ENCODE data around the gene SESN3.

The SESN3 gene

DNA sequence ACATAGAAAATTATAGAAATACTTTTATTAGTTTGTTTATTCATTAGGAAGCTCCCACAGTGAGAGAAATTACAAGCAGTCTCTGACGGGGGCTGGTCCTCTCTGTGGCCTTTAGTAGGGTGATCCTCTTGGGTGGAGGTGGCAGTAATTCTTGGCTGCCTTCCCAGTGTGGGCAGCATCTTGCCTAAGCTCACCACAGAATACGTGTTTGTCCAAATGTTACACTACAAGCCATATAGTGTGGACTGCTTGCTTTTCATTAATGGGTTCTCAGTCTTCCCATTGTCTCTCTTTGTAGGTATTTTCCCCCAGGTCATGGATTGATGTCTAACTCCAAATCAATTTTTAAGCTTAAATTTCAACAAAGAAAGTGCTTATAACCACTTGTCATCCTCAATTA lies 98.0 kb downstream of the SESN3 start:
- TF ChIP-seq, protein P1, sequence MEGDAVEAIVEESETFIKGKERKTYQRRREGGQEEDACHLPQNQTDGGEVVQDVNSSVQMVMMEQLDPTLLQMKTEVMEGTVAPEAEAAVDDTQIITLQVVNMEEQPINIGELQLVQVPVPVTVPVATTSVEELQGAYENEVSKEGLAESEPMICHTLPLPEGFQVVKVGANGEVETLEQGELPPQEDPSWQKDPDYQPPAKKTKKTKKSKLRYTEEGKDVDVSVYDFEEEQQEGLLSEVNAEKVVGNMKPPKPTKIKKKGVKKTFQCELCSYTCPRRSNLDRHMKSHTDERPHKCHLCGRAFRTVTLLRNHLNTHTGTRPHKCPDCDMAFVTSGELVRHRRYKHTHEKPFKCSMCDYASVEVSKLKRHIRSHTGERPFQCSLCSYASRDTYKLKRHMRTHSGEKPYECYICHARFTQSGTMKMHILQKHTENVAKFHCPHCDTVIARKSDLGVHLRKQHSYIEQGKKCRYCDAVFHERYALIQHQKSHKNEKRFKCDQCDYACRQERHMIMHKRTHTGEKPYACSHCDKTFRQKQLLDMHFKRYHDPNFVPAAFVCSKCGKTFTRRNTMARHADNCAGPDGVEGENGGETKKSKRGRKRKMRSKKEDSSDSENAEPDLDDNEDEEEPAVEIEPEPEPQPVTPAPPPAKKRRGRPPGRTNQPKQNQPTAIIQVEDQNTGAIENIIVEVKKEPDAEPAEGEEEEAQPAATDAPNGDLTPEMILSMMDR (IDR thresholded peaks at IDR 0.05; ENCODE audit: control insufficient read depth, insufficient read depth, low read depth, low read length, missing control alignments): no peak
- DNase-seq (ENCODE audit: low read depth): no peak
- no peak overlapping the region for H3K4me3 ChIP-seq (ENCODE audit: control insufficient read depth, low read depth, low read length)

DNA sequence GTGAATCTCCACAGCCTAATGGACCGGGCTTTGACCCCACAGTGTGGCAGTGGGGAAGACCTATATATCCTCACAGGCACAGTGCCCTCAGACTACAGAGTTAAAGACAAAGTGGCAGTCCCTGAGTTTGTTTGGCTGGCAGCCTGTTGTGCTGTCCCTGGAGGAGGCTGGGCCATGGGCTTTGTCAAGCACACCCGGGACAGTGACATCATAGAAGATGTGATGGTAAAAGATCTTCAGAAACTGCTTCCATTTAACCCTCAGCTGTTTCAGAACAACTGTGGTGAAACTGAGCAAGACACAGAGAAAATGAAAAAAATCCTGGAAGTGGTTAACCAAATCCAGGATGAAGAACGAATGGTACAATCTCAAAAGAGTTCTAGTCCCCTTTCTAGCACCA lies 102.4 kb downstream of the SESN3 start:
- no peak for DNase-seq (ENCODE audit: low read depth)
- no peak overlapping the region for H3K4me3 ChIP-seq (ENCODE audit: control insufficient read depth, low read depth, low read length)
- TF ChIP-seq, protein P1 (IDR thresholded peaks at IDR 0.05; ENCODE audit: control insufficient read depth, insufficient read depth, low read depth, low read length, missing control alignments): no peak

DNA sequence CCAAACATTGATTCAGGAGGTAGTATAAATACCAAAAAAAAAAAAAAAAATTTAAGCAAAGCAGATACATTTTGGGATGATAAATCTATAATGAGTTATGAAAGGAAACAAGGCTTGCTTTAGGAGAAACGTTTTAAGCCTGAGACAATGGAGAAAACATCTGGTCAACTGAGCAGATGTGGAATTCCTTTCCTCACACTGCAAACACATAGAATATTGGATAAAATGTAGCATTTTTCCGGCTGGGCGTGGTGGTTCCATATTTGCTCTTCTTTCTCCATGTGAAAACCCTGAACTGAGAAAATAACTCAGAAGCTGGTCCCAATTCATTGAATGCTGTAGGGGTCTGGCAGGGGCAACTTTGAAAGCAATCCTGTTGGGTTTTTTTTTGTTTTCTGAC lies 107.4 kb downstream of the SESN3 start:
- H3K4me3 ChIP-seq (ENCODE audit: control insufficient read depth, low read depth, low read length): no peak overlapping the region
- DNase-seq (ENCODE audit: low read depth): no peak
- TF ChIP-seq, protein P1 (IDR thresholded peaks at IDR 0.05; ENCODE audit: control insufficient read depth, insufficient read depth, low read depth, low read length, missing control alignments): no peak

DNA sequence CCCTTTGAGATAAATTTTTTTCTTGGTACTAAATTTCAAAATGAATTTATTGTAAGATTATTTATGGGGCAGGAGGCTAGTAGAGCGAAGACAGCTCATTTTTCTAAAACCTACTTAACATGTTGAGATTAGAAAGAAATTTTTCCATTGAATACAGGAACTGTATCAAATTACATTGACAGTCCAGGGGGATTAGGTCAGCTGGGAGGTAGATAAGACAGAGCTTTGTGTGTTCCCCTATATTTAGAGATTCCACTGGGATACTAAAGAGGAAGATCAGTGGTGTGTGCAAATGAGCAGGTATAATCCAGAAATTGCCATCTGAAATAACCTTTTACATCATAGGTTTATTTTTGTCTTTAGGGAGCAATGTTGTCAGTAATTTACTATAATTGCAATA lies 109.3 kb downstream of the SESN3 start:
- H3K4me3 ChIP-seq (ENCODE audit: control insufficient read depth, low read depth, low read length): no peak overlapping the region
- DNase-seq (ENCODE audit: low read depth): no peak
- TF ChIP-seq, protein P1 (IDR thresholded peaks at IDR 0.05; ENCODE audit: control insufficient read depth, insufficient read depth, low read depth, low read length, missing control alignments): no peak

DNA sequence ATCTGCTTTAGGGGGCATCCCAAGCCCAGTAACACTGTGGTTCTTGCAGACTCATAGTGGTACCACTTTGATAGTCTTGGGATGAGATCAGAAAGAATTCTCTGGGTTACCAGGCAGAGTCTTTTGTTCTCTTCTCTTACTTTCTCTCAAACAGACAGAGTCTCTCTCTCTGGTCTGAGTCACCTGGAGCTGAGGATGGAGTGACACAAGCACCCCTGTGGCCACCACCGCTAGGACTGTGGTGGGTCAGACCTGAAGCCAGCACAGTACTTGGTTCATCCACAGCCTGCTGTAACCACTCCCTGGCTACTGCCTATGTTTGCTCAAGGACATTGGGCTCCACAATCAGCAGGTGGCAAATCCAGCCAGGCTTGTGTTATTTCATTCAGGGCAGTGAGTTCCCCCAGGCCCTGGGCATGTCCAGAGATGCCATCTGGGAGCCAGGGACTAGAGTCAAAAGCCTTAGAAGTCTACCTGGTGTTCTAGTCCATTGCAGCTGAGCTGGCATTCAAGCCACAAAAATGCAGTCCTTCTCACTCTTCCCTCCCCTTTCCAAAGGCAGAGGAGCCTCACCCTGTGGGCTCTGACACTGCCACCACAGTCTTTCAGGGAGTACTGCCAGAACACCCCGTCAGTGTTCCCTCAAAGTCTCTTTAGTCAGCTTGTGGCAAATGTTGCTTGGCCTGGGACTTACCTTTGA lies 111.5 kb downstream of the SESN3 start:
- H3K4me3 ChIP-seq (ENCODE audit: control insufficient read depth, low read depth, low read length): no peak overlapping the region
- no peak for DNase-seq (ENCODE audit: low read depth)

DNA sequence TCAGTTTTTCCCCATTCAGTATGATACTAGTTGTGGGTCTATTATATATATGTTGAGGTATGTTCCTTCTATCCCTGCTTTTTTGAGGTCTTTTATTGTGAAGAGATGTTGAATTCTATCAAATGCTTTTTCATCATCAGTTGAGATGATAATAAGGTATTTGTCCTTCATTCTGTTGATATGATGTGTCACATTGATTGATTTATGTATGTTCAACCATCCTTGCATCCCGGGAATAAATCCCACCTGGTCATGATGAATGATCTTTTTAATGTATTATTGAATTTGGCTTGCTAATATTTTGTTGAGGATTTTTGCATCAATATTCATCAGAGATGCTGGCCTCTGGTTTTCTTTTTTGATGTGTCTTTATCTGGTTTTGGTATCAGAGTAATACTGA lies 115.4 kb downstream of the SESN3 start:
- TF ChIP-seq, protein P1 (IDR thresholded peaks at IDR 0.05; ENCODE audit: control insufficient read depth, insufficient read depth, low read depth, low read length, missing control alignments): no peak
- no peak for DNase-seq (ENCODE audit: low read depth)
- H3K4me3 ChIP-seq (ENCODE audit: control insufficient read depth, low read depth, low read length): no peak overlapping the region

More for the DNA sequence above, 111.5 kb downstream of the SESN3 start:
- TF ChIP-seq, protein P1 (IDR thresholded peaks at IDR 0.05; ENCODE audit: control insufficient read depth, insufficient read depth, low read depth, low read length, missing control alignments): no peak
